Measurements from ENCODE around the gene SEMA6B.
A peak's percentile ranks its signal among the peaks of the same experiment; 100 is the strongest.

Gene SEMA6B

DNA sequence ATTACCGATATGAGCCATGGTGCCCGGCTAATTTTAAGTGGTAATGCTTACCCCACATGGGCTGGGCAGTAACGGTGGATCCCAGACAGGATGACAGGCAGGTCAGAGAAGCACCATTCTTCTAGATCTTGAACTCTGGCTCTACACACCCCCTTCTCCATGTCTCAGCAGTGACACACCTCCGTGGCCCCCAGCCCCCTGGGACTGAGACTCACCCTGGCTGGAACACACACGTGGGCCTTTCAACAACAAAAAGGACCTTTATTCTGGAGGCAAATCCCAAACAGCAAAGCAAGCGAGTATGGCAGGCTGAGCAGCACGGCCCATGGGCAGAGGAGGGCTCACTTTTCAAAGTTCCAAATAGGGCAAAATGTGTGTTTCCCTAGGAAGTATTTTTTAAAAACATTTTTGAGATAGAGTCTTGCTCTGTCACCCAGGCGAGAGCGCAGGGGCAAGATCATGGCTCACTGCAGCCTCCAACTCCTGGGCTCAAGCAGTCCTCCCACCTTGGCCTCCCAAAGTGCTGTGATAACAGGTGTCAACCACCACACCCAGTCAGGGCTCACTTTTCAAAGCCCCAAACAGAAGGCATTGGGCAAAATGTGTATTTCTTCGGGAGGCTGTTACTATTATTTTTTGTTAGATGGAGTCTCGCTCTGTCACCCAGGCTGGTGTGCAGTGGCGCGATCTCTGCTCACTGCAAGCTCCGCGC is 37.0 kb downstream of the SEMA6B start:
- no peak for DNase-seq (ENCODE audit: low read depth)
- TF ChIP-seq CTCF (IDR thresholded peaks at IDR 0.05; ENCODE audit: low read length, missing control alignments), result no peak
- H3K4me3 ChIP-seq (replicated peaks; ENCODE audit: low read depth, low read length), result no peak overlapping the region

GRCh38 chr19:4521888-4522242 is 37.6 kb downstream of the SEMA6B start:
- H3K4me3 ChIP-seq (replicated peaks; ENCODE audit: low read depth, low read length), result no peak overlapping the region
- no peak for TF ChIP-seq CTCF (IDR thresholded peaks at IDR 0.05; ENCODE audit: low read length, missing control alignments)
- no peak for DNase-seq (ENCODE audit: low read depth)

- no peak for DNase-seq (ENCODE audit: low read depth)
- no peak for TF ChIP-seq CTCF (IDR thresholded peaks at IDR 0.05; ENCODE audit: low read length, missing control alignments)
- no peak overlapping the region for H3K4me3 ChIP-seq (replicated peaks; ENCODE audit: low read depth, low read length)
Observed at GRCh38 chr19:4521170-4521887, 38.2 kb downstream of the SEMA6B start.

- DNase-seq (ENCODE audit: low read depth), result peak; percentile 19
- no peak overlapping the region for H3K4me3 ChIP-seq (replicated peaks; ENCODE audit: low read depth, low read length)
- TF ChIP-seq CTCF (IDR thresholded peaks at IDR 0.05; ENCODE audit: low read length, missing control alignments), result no peak
Observed at GRCh38 chr19:4519521-4520277, 39.8 kb downstream of the SEMA6B start.

- DNase-seq (ENCODE audit: low read depth), result no peak
- H3K4me3 ChIP-seq (replicated peaks; ENCODE audit: low read depth, low read length), result no peak overlapping the region
- TF ChIP-seq CTCF (IDR thresholded peaks at IDR 0.05; ENCODE audit: low read length, missing control alignments), result no peak
Observed at GRCh38 chr19:4519172-4519496, 40.4 kb downstream of the SEMA6B start.

- TF ChIP-seq CTCF (IDR thresholded peaks at IDR 0.05; ENCODE audit: low read length, missing control alignments), result no peak
- peak; percentile 85 for DNase-seq (ENCODE audit: low read depth)
- H3K4me3 ChIP-seq (replicated peaks; ENCODE audit: low read depth, low read length), result peak within 1 kb of the TSS; percentile 21
Observed at GRCh38 chr19:4518345-4519171, 40.9 kb downstream of the SEMA6B start, which contains the start of gene PLIN4. TSS of gene PLIN4 (minus strand) at chr19:4518486. CDS start at chr19:4518272, 214 bp downstream.
